H1 (cell line): ENCODE results near the gene RSPH6A. TPM values are rescaled to one million over a fixed set of nuclear protein-coding genes. Genes with fewer than 3 reads are reported as not detected.

Experiments used
- CTCF ChIA-PET: fragments of 300-600 bp; sonication (Branson Sonifier 250); formaldehyde crosslinking; loops from one replicate; lab custom pipeline; 2021; ENCODE audit not compliant: partially characterized antibody; lab: Charles Lee
- POLR2A ChIA-PET: fragments of 300-600 bp; sonication (Branson Sonifier 250); formaldehyde crosslinking; loops from one replicate; lab custom pipeline; 2021; ENCODE audit warnings: inconsistent platforms; ENCODE audit not compliant: partially characterized antibody; lab: Charles Lee
- DNase-seq, 2 experiments: peaks; one replicate each; pipeline versions ENCODE4 v3.0.0 to v3.0.0-alpha.2; 2010 to 2022; ENCODE audit warnings: low spot score in 2 of 2, low read depth in 1 of 2, mixed read lengths in 1 of 2
- FAIRE-seq: peaks from 2 replicates; lab custom pipeline; 2011; peaks lifted over from hg19 to GRCh38; lab: Jason Lieb, UNC
- H2AFZ ChIP-seq: 2 replicates; pipeline ENCODE4 v1.8.1; 2012; ENCODE audit warnings: low read length, inconsistent platforms
- H2AK5ac ChIP-seq: 2 replicates; pipeline ENCODE4 v1.6.1; 2013; ENCODE audit warnings: low read depth, low read length
- H2BK120ac ChIP-seq: replicated peaks from 2 replicates; pipeline ENCODE3; 2013; ENCODE audit warnings: low read depth, low read length, inconsistent platforms
- H2BK12ac ChIP-seq: 2 replicates; pipeline ENCODE4 v1.6.1; 2013; ENCODE audit warnings: low read depth, low read length
- H2BK15ac ChIP-seq: 2 replicates; pipeline ENCODE4 v1.6.1; 2013; ENCODE audit warnings: low read length
- H2BK20ac ChIP-seq: 2 replicates; pipeline ENCODE4 v1.6.1; 2013; ENCODE audit warnings: low read length
- H2BK5ac ChIP-seq: 2 replicates; pipeline ENCODE4 v1.6.1; 2013; ENCODE audit warnings: low read depth, low read length
- H3K14ac ChIP-seq: 2 replicates; pipeline ENCODE4 v1.6.1; 2013; ENCODE audit warnings: inconsistent platforms; ENCODE audit not compliant: insufficient read length
- H3K18ac ChIP-seq: 2 replicates; pipeline ENCODE4 v1.6.1; 2013; ENCODE audit warnings: low read length; ENCODE audit errors: extremely low read depth
- H3K23ac ChIP-seq: 2 replicates; pipeline ENCODE4 v1.6.1; 2013; ENCODE audit warnings: inconsistent platforms; ENCODE audit not compliant: insufficient read length
- H3K23me2 ChIP-seq: 2 replicates; pipeline ENCODE4 v1.6.1; 2013; ENCODE audit warnings: low read depth, low read length
- H3K27ac ChIP-seq: 2 replicates; pipeline ENCODE4 v1.6.1; 2011; ENCODE audit warnings: low read depth, low read length, inconsistent platforms
- H3K27me3 ChIP-seq, 4 experiments: replicated peaks in 1 of 4; 1 replicate in 1 of 4; 2 replicates in 3 of 4; pipeline versions ENCODE4 v1.6.1 to v1.8.1; 2011 to 2013; ENCODE audit warnings: low read length in 3 of 4, mild to moderate bottlenecking in 3 of 4, inconsistent platforms in 2 of 4, mixed read lengths in 2 of 4, moderate library complexity in 1 of 4; ENCODE audit not compliant: control insufficient read depth in 3 of 4, insufficient read depth in 3 of 4; ENCODE audit errors: extremely low read depth in 1 of 4
- H3K36me3 ChIP-seq, 4 experiments: 2 replicates each; pipeline versions ENCODE4 v1.6.1 to v1.8.1; 2011 to 2013; ENCODE audit warnings: mild to moderate bottlenecking in 4 of 4, low read length in 3 of 4, moderate library complexity in 2 of 4, control low read depth in 1 of 4, inconsistent platforms in 1 of 4; ENCODE audit not compliant: insufficient read depth in 4 of 4, control insufficient read depth in 2 of 4
- H3K4ac ChIP-seq: replicated peaks from 2 replicates; pipeline ENCODE3; 2013; ENCODE audit warnings: low read length, low read depth, mixed read lengths, inconsistent platforms; ENCODE audit not compliant: insufficient read length
- H3K4me1 ChIP-seq, 4 experiments: replicated peaks in 1 of 4; 1 replicate in 1 of 4; 2 replicates in 3 of 4; pipeline versions ENCODE4 v1.6.1 to v1.8.1; 2011 to 2013; ENCODE audit warnings: low read length in 3 of 4, inconsistent platforms in 2 of 4, mixed read lengths in 1 of 4; ENCODE audit not compliant: insufficient read depth in 4 of 4, control insufficient read depth in 3 of 4
- H3K4me2 ChIP-seq, 2 experiments: 2 replicates each; pipeline versions ENCODE4 v1.6.1 to v1.8.1; 2011 to 2013; ENCODE audit warnings: low read depth in 2 of 2, low read length in 2 of 2, control low read depth in 1 of 2, inconsistent platforms in 1 of 2, mild to moderate bottlenecking in 1 of 2; ENCODE audit not compliant: insufficient read depth in 1 of 2
- H3K4me3 ChIP-seq, 4 experiments: fragments of 200-600, 300-600 bp in 1 of 4; sonication (generic), shearing (Covaris generic), sonication (Bioruptor Twin) in 1 of 4; 2 replicates each; pipeline versions ENCODE4 v1.5.1 to v1.8.1; 2011 to 2016; ENCODE audit warnings: low read length in 4 of 4, low read depth in 3 of 4, control low read depth in 2 of 4, inconsistent platforms in 2 of 4, mild to moderate bottlenecking in 2 of 4, mixed read lengths in 1 of 4, moderate library complexity in 1 of 4; ENCODE audit not compliant: insufficient read depth in 2 of 4; ENCODE audit errors: extremely low read depth in 1 of 4
- H3K56ac ChIP-seq: replicated peaks from 2 replicates; pipeline ENCODE3; 2013; ENCODE audit warnings: low read depth, mild to moderate bottlenecking, mixed read lengths, low read length, inconsistent platforms; ENCODE audit not compliant: insufficient read length
- H3K79me1 ChIP-seq: 2 replicates; pipeline ENCODE4 v1.6.1; 2013; ENCODE audit warnings: low read depth, low read length, control low read depth
- H3K79me2 ChIP-seq, 2 experiments: 2 replicates each; pipeline versions ENCODE4 v1.6.1 to v1.8.1; 2012 to 2013; ENCODE audit warnings: low read length in 2 of 2, mild to moderate bottlenecking in 2 of 2, inconsistent platforms in 1 of 2; ENCODE audit not compliant: insufficient read depth in 2 of 2, control insufficient read depth in 1 of 2
- H3K9ac ChIP-seq, 4 experiments: replicated peaks in 1 of 4; 1 replicate in 1 of 4; 2 replicates in 3 of 4; pipeline versions ENCODE4 v1.6.1 to v1.8.1; 2011 to 2013; ENCODE audit warnings: low read depth in 3 of 4, low read length in 3 of 4, control low read depth in 2 of 4, mild to moderate bottlenecking in 2 of 4, moderate library complexity in 2 of 4, inconsistent platforms in 1 of 4; ENCODE audit errors: extremely low read depth in 1 of 4
- H3K9me3 ChIP-seq, 2 experiments: 2 replicates each; pipeline versions ENCODE4 v1.6.1 to v1.8.1; 2012 to 2013; ENCODE audit warnings: mild to moderate bottlenecking in 2 of 2, moderate library complexity in 2 of 2, control low read depth in 1 of 2, inconsistent platforms in 1 of 2, low read depth in 1 of 2, low read length in 1 of 2, mixed read lengths in 1 of 2; ENCODE audit not compliant: insufficient read depth in 2 of 2
- H4K20me1 ChIP-seq, 2 experiments: replicated peaks in 1 of 2; 2 replicates each; pipeline versions ENCODE3 to v1.8.1; 2011 to 2013; ENCODE audit warnings: inconsistent platforms in 2 of 2, low read length in 2 of 2, mild to moderate bottlenecking in 1 of 2; ENCODE audit not compliant: insufficient read depth in 2 of 2, control insufficient read depth in 1 of 2
- H4K5ac ChIP-seq: 2 replicates; pipeline ENCODE4 v1.6.1; 2013; ENCODE audit warnings: low read length, low read depth, mixed read lengths, inconsistent platforms; ENCODE audit not compliant: insufficient read length
- H4K8ac ChIP-seq: 2 replicates; pipeline ENCODE4 v1.8.0; 2013; ENCODE audit warnings: mild to moderate bottlenecking, moderate library complexity, low read length, inconsistent platforms; ENCODE audit not compliant: insufficient read depth; ENCODE audit errors: extremely low read depth
- H4K91ac ChIP-seq: replicated peaks from 2 replicates; pipeline ENCODE3; 2013; ENCODE audit warnings: low read length, mixed read lengths, inconsistent platforms; ENCODE audit not compliant: insufficient read length
- EZH2 ChIP-seq: fragments of 200-600 bp; sonication (generic); IDR thresholded peaks from 2 replicates; pipeline ENCODE4 v1.7.1; 2012; ENCODE audit warnings: low read depth, mild to moderate bottlenecking, moderate library complexity, low read length, inconsistent platforms; ENCODE audit not compliant: severe bottlenecking
- GTF2F1 ChIP-seq: IDR thresholded peaks from 2 replicates; pipeline ENCODE4 v1.6.1; 2012; ENCODE audit warnings: low read depth, low read length, improper control_type of control experiment, borderline replicate concordance
- KDM5A ChIP-seq: fragments of 200-600 bp; IDR thresholded peaks from 2 replicates; pipeline ENCODE4 v1.7.1; 2012; ENCODE audit warnings: mild to moderate bottlenecking, low read length, inconsistent platforms, mixed read lengths
- RAD21 ChIP-seq, 2 experiments: IDR thresholded peaks in 1 of 2; conservative IDR thresholded peaks in 1 of 2; 2 replicates each; pipeline ENCODE4 v1.6.1; 2011; ENCODE audit warnings: low read depth in 2 of 2, low read length in 2 of 2, improper control_type of control experiment in 1 of 2, inconsistent platforms in 1 of 2, mild to moderate bottlenecking in 1 of 2, moderate library complexity in 1 of 2
- SIX5 ChIP-seq: IDR thresholded peaks from 2 replicates; pipeline ENCODE4 v1.6.1; 2011; ENCODE audit warnings: mild to moderate bottlenecking, low read depth, low read length
- SUZ12 ChIP-seq: fragments of 200-600 bp; sonication (generic); IDR thresholded peaks from 2 replicates; pipeline ENCODE4 v1.6.1; 2012; ENCODE audit warnings: mild to moderate bottlenecking, inconsistent platforms, low read length, moderate library complexity, mixed read lengths
- TCF12 ChIP-seq: IDR thresholded peaks from 2 replicates; pipeline ENCODE4 v1.6.1; 2011; ENCODE audit warnings: low read depth, mild to moderate bottlenecking, low read length
- WGBS, 2 experiments: shearing (Covaris generic) in 1 of 2; methylation state at CpG; one replicate each; pipeline versions ENCODE4 v1.1.6 to v1.1.7; 2013 to 2015; ENCODE audit warnings: low lambda C conversion rate in 2 of 2, mixed read lengths in 2 of 2, inconsistent platforms in 1 of 2, low coverage in 1 of 2, missing lambda C conversion rate in 1 of 2; ENCODE audit not compliant: insufficient replicate concordance in 2 of 2, insufficient coverage in 1 of 2, insufficient read length in 1 of 2; ENCODE audit errors: extremely low coverage in 1 of 2, missing lambda C conversion rate in 1 of 2; 5-methylcytosine and 5-hydroxymethylcytosine counted together
- polyA plus RNA-seq, 7 experiments: library from polyadenylated mRNA; depleted of rRNA in 3 of 7; stranded (reverse) in 5 of 7; unstranded in 2 of 7; fragments of >200 nt in 5 of 7; fragments of 200-250 nt in 2 of 7; gene quantifications; 1 replicate in 5 of 7; 2 replicates in 1 of 7; 4 replicates in 1 of 7; pipeline versions ENCODE4 v1.2.1 to v1.2.3, GENCODE V29; 2011 to 2013; ENCODE audit warnings: missing spikeins in 2 of 7, mixed read lengths in 2 of 7
- total RNA-seq: library from RNA; stranded (reverse); fragmentation: NEBNext Ultra II Directional; extraction: Animal tissue kit (Norgen Biotek cat#: 25700); gene quantifications from 2 replicates; pipeline ENCODE4 v1.2.1, GENCODE V29; 2021
- TF ChIP-seq, protein P1 (sequence below): IDR thresholded peaks from 2 replicates; pipeline ENCODE4 v1.6.1; 2011; ENCODE audit warnings: low read depth, mild to moderate bottlenecking, low read length; ENCODE audit not compliant: insufficient read depth

RSPH6A gene
- total and polyA plus RNA-seq, 2 of the 8 experiments (the other 6 are each of a cell fraction or from before 2014, with no cell fraction given), result 0.05 to 0.19 TPM

DNA sequence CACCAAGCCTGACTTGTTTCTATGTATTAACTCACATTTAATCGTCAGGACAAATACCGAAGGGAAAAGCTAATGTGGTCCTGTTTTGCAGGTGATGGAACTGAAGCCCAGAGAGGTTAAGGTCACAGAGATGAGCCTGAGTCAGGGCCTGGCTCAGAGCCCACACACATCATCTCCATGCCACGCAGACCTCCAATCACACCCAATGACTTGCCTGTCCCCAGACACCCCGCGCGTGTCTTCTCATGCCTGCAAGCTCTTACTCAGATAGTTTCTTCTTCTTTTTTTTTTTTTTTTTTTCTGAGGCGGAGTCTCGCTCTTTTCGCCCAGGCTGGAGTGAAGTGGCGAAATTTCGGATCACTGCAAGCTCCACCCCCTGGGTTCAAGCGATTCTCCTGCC is 62.5 kb downstream of the RSPH6A start:
- DNase-seq (no peak), FAIRE-seq (no peak)
- Histone ChIP-seq H3K9ac (no peak overlapping the region), H3K79me2 (no peaks in the 10 kb centered on the region), H3K23me2 (peaks cover 2% of the 10 kb centered on the region; the same call in 1 of the 2 replicates), H2BK20ac (no peak overlapping the region), H2AFZ (no peak overlapping the region), H2BK5ac (no peak overlapping the region), H2BK12ac (no peak overlapping the region), H3K18ac (no peak overlapping the region), H2BK120ac (no peak overlapping the region), H3K36me3 (no peaks in the 10 kb centered on the region), H3K4me3 (no peak overlapping the region), H4K8ac (no peak overlapping the region), H3K23ac (no peak overlapping the region), H3K9me3 (no peaks in the 10 kb centered on the region), H3K27me3 (no peaks in the 10 kb centered on the region), H4K91ac (no peak overlapping the region), H3K27ac (no peak overlapping the region), H4K20me1 (no peaks in the 10 kb centered on the region), H3K4me1 (peaks cover 0 to 6% (median 0%) of the 10 kb centered on the region in 4 experiments; a peak in 1 of 7 replicates), H2AK5ac (no peak overlapping the region), H3K4me2 (no peak overlapping the region), H2BK15ac (no peak overlapping the region), H4K5ac (no peak overlapping the region), H3K14ac (no peak overlapping the region), H3K79me1 (no peaks in the 10 kb centered on the region), H3K56ac (no peak overlapping the region), H3K4ac (no peak overlapping the region)
- ChIA-PET POLR2A (interaction anchor here (0.5 to 12.9 kb wide), 6 partner anchors 9 to 521 kb away, joined by 3 to 153 read pairs (median 4); partner anchors contain the start of gene SIX5), CTCF (interaction anchor here (0.6 to 3.0 kb wide), 13 partner anchors 9 to 1239 kb away, joined by 3 to 16 read pairs (median 5); partner anchors contain the start of gene DMWD)
- TF ChIP-seq RAD21 (IDR thresholded peaks at IDR 0.05 in 1 of 2, conservative IDR thresholded peaks at IDR 0.05 in 1 of 2; ENCODE audit: low read depth in 2 of 2, low read length in 2 of 2) (no peak), GTF2F1 (no peak), EZH2 (no peak), KDM5A (no peak), TCF12 (no peak), SIX5 (no peak), SUZ12 (no peak)
- TF ChIP-seq, protein P1, sequence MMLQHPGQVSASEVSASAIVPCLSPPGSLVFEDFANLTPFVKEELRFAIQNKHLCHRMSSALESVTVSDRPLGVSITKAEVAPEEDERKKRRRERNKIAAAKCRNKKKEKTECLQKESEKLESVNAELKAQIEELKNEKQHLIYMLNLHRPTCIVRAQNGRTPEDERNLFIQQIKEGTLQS, result no peak
- 95% methylated on average over 11 of the region's 12 CpGs; no CpG with 5 or more reads in 1 of the 2 experiments for WGBS, 2 experiments
